ENCODE measurements around the gene DLG2. TPM values are rescaled to one million over a fixed set of nuclear protein-coding genes. Genes with fewer than 3 reads are reported as not detected.

DLG2 gene
- total RNA-seq, 1 donor from 2014 or later: 1.8 TPM

- H4K20me1 ChIP-seq (ENCODE audit: insufficient read depth, low read length): no peaks in the 10 kb centered on the region
- Mint-ChIP-seq H3K9me3 (ENCODE audit: unreplicated experiment) (peaks cover 5% of the 10 kb centered on the region), H3K27me3 (ENCODE audit: low read depth, unreplicated experiment) (no peaks in the 10 kb centered on the region), H3K4me1 (ENCODE audit: low read depth, unreplicated experiment) (peaks cover 6% of the 10 kb centered on the region), H3K4me3 (ENCODE audit: unreplicated experiment) (no peak overlapping the region), H3K36me3 (ENCODE audit: low read depth, unreplicated experiment) (peaks cover 2% of the 10 kb centered on the region), H3K27ac (ENCODE audit: unreplicated experiment) (no peak overlapping the region)
- FAIRE-seq (no peak), DNase-seq (ENCODE audit: low read depth) (no peak)
- no peaks in the 10 kb centered on the region for H3K4me1 ChIP-seq (ENCODE audit: insufficient read depth, low read length)
- H3K79me2 ChIP-seq (ENCODE audit: insufficient read depth, low read length): no peaks in the 10 kb centered on the region
- no peaks in the 10 kb centered on the region for H3K9me3 ChIP-seq (ENCODE audit: insufficient read depth, low read depth, low read length)
- no peak for TF ChIP-seq CTCF (IDR thresholded peaks at IDR 0.05; ENCODE audit: insufficient read depth, low read depth, low read length)
- no peak for TF ChIP-seq EZH2 (IDR thresholded peaks at IDR 0.05; ENCODE audit: insufficient read depth, low read length)
- H3K9ac ChIP-seq (ENCODE audit: low read length): no peak overlapping the region
- H2AFZ ChIP-seq (ENCODE audit: low read depth, low read length): no peak overlapping the region
- no peaks in the 10 kb centered on the region for H3K27me3 ChIP-seq (ENCODE audit: insufficient read depth, low read length)
- H3K4me2 ChIP-seq (ENCODE audit: low read length): no peak overlapping the region
- H3K4me3 ChIP-seq (ENCODE audit: insufficient read depth, low read depth, low read length): no peak overlapping the region
- no peaks in the 10 kb centered on the region for H3K36me3 ChIP-seq (ENCODE audit: insufficient read depth, low read length)
- no peak overlapping the region for H3K27ac ChIP-seq (ENCODE audit: low read depth, low read length)
Measured at GRCh38 chr11:85269109-85269508, 358.0 kb downstream of the DLG2 start.

GRCh38 chr11:85266646-85267045 lies 360.5 kb downstream of the DLG2 start:
- Histone ChIP-seq H3K79me2 (ENCODE audit: insufficient read depth, low read length) (no peaks in the 10 kb centered on the region), H2AFZ (ENCODE audit: low read depth, low read length) (no peak overlapping the region), H3K27me3 (ENCODE audit: insufficient read depth, low read length) (no peaks in the 10 kb centered on the region), H3K27ac (ENCODE audit: low read depth, low read length) (no peak overlapping the region), H3K36me3 (ENCODE audit: insufficient read depth, low read length) (no peaks in the 10 kb centered on the region), H3K9ac (ENCODE audit: low read length) (no peak overlapping the region), H3K9me3 (ENCODE audit: insufficient read depth, low read depth, low read length) (no peaks in the 10 kb centered on the region), H3K4me1 (ENCODE audit: insufficient read depth, low read length) (no peaks in the 10 kb centered on the region), H4K20me1 (ENCODE audit: insufficient read depth, low read length) (no peaks in the 10 kb centered on the region), H3K4me3 (ENCODE audit: insufficient read depth, low read depth, low read length) (no peak overlapping the region), H3K4me2 (ENCODE audit: low read length) (no peak overlapping the region)
- peaks cover 2% of the 10 kb centered on the region for H3K36me3 Mint-ChIP-seq (ENCODE audit: low read depth, unreplicated experiment)
- H3K27me3 Mint-ChIP-seq (ENCODE audit: low read depth, unreplicated experiment): no peaks in the 10 kb centered on the region
- H3K4me1 Mint-ChIP-seq (ENCODE audit: low read depth, unreplicated experiment): peaks cover 6% of the 10 kb centered on the region
- TF ChIP-seq EZH2 (IDR thresholded peaks at IDR 0.05; ENCODE audit: insufficient read depth, low read length): no peak
- H3K4me3 Mint-ChIP-seq (ENCODE audit: unreplicated experiment): no peak overlapping the region
- no peak overlapping the region for H3K27ac Mint-ChIP-seq (ENCODE audit: unreplicated experiment)
- H3K9me3 Mint-ChIP-seq (ENCODE audit: unreplicated experiment): peaks cover 1% of the 10 kb centered on the region
- DNase-seq (ENCODE audit: low read depth): no peak
- no peak for FAIRE-seq

GRCh38 chr11:85263328-85263727 lies 363.8 kb downstream of the DLG2 start:
- Mint-ChIP-seq H3K9me3 (ENCODE audit: unreplicated experiment) (peaks cover 2% of the 10 kb centered on the region), H3K27ac (ENCODE audit: unreplicated experiment) (no peak overlapping the region), H3K4me3 (ENCODE audit: unreplicated experiment) (no peak overlapping the region), H3K27me3 (ENCODE audit: low read depth, unreplicated experiment) (no peaks in the 10 kb centered on the region), H3K36me3 (ENCODE audit: low read depth, unreplicated experiment) (peaks cover 2% of the 10 kb centered on the region), H3K4me1 (ENCODE audit: low read depth, unreplicated experiment) (no peaks in the 10 kb centered on the region)
- H3K4me1 ChIP-seq (ENCODE audit: insufficient read depth, low read length): no peaks in the 10 kb centered on the region
- no peak overlapping the region for H3K4me3 ChIP-seq (ENCODE audit: insufficient read depth, low read depth, low read length)
- H3K9ac ChIP-seq (ENCODE audit: low read length): no peak overlapping the region
- H3K27ac ChIP-seq (ENCODE audit: low read depth, low read length): no peak overlapping the region
- no peak overlapping the region for H3K4me2 ChIP-seq (ENCODE audit: low read length)
- no peaks in the 10 kb centered on the region for H3K79me2 ChIP-seq (ENCODE audit: insufficient read depth, low read length)
- TF ChIP-seq CTCF (IDR thresholded peaks at IDR 0.05; ENCODE audit: insufficient read depth, low read depth, low read length): no peak
- no peak for TF ChIP-seq EZH2 (IDR thresholded peaks at IDR 0.05; ENCODE audit: insufficient read depth, low read length)
- no peaks in the 10 kb centered on the region for H3K27me3 ChIP-seq (ENCODE audit: insufficient read depth, low read length)
- H3K9me3 ChIP-seq (ENCODE audit: insufficient read depth, low read depth, low read length): no peaks in the 10 kb centered on the region
- no peak for FAIRE-seq
- no peak for DNase-seq (ENCODE audit: low read depth)
- H4K20me1 ChIP-seq (ENCODE audit: insufficient read depth, low read length): no peaks in the 10 kb centered on the region
- H3K36me3 ChIP-seq (ENCODE audit: insufficient read depth, low read length): no peaks in the 10 kb centered on the region
- H2AFZ ChIP-seq (ENCODE audit: low read depth, low read length): no peak overlapping the region
